Immature natural killer cell (primary cell): Measurements from ENCODE around the gene HTT. TPM values are rescaled to one million over a fixed set of nuclear protein-coding genes. Genes with fewer than 3 reads are reported as not detected.
A peak's percentile ranks its signal among the peaks of the same experiment; 100 is the strongest.

Experiments used
- DNase-seq, 3 donors: peaks; one replicate each; pipeline ENCODE4 v3.0.0; 2022; ENCODE audit warnings: mixed read lengths in 1 of 3
- H3K27ac Mint-ChIP-seq, 6 donors: one replicate each; pipeline ENCODE4 v1.8.0; 2020; ENCODE audit warnings: mixed read lengths in 6 of 6, mild to moderate bottlenecking in 5 of 6, inconsistent platforms in 4 of 6, moderate library complexity in 3 of 6
- H3K27me3 Mint-ChIP-seq, 3 donors: one replicate each; pipeline ENCODE4 v1.8.0; 2020 to 2021; ENCODE audit warnings: low read depth in 3 of 3, mild to moderate bottlenecking in 3 of 3, mixed read lengths in 3 of 3, moderate library complexity in 3 of 3, inconsistent platforms in 1 of 3
- H3K36me3 Mint-ChIP-seq, 3 donors: one replicate each; pipeline ENCODE4 v1.8.0; 2020; ENCODE audit warnings: mixed read lengths in 3 of 3, inconsistent platforms in 2 of 3, mild to moderate bottlenecking in 2 of 3
- H3K4me1 Mint-ChIP-seq, 2 donors: one replicate each; pipeline ENCODE4 v1.8.0; 2020; ENCODE audit warnings: inconsistent platforms in 2 of 2, mild to moderate bottlenecking in 2 of 2, mixed read lengths in 2 of 2, moderate library complexity in 1 of 2
- H3K4me3 Mint-ChIP-seq, 5 donors: one replicate each; pipeline ENCODE4 v1.8.0; 2020; ENCODE audit warnings: mild to moderate bottlenecking in 5 of 5, mixed read lengths in 5 of 5, inconsistent platforms in 3 of 5, moderate library complexity in 3 of 5
- H3K9me3 Mint-ChIP-seq, 6 donors: one replicate each; pipeline ENCODE4 v1.8.0; 2020; ENCODE audit warnings: mild to moderate bottlenecking in 6 of 6, mixed read lengths in 6 of 6, inconsistent platforms in 4 of 6, moderate library complexity in 3 of 6
- polyA plus RNA-seq, 3 donors: library from polyadenylated mRNA; unstranded; fragments of 300-500 nt; fragmentation: Illumina TruSeq; gene quantifications; one replicate each; pipeline ENCODE4 v1.2.3, GENCODE V29; 2021

Gene HTT
- polyA plus RNA-seq, 3 donors from 2014 or later: 5.3 to 16.9 (median 6.2) TPM

DNA sequence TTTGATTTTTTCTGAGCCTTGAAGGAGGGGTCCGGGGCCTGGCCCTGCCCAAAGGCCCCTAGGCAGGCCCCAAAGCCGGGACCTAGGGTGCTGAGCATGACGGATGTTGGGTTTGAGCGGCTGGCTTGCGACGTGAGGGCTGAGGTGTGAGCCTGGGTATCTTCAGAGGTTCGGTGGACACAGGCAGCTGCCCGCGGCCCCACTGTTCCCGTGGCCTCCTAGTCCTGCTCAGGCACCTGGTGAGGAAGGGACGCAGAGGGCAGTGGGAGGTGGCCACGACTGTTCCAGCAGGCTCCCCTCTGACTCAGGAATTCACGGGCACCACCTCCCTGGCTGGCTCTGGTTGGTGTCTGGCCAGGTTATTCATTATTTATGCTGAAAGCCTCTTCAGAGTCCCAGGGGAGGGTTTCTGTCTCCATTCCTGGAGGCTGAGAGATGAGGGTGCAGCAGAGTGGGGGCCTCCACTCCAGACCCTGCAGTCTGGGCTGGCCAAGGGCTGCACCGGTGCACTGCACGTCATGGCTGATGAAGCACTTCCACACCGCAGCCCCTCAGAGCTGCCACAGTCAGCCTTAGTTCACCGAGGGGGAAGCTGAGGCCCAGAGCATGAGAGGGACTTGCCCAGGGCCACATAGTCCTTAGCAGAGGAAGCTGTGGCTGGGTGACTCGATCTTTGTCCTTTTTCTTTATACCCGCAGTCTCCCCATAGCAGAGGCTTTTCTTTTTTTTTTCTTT is 176.6 kb downstream of the HTT start:
- H3K27me3 Mint-ChIP-seq: peaks cover 0 to 2% (median 2%) of the 10 kb centered on the region in 3 donors
- no peak for DNase-seq
- H3K9me3 Mint-ChIP-seq: no peaks in the 10 kb centered on the region
- peaks cover 0 to 2% (median 2%) of the 10 kb centered on the region in 3 donors for H3K36me3 Mint-ChIP-seq
- no peak overlapping the region for H3K4me3 Mint-ChIP-seq
- peaks cover 0 to 5% of the 10 kb centered on the region in 2 donors for H3K4me1 Mint-ChIP-seq
- no peak overlapping the region for H3K27ac Mint-ChIP-seq

DNA sequence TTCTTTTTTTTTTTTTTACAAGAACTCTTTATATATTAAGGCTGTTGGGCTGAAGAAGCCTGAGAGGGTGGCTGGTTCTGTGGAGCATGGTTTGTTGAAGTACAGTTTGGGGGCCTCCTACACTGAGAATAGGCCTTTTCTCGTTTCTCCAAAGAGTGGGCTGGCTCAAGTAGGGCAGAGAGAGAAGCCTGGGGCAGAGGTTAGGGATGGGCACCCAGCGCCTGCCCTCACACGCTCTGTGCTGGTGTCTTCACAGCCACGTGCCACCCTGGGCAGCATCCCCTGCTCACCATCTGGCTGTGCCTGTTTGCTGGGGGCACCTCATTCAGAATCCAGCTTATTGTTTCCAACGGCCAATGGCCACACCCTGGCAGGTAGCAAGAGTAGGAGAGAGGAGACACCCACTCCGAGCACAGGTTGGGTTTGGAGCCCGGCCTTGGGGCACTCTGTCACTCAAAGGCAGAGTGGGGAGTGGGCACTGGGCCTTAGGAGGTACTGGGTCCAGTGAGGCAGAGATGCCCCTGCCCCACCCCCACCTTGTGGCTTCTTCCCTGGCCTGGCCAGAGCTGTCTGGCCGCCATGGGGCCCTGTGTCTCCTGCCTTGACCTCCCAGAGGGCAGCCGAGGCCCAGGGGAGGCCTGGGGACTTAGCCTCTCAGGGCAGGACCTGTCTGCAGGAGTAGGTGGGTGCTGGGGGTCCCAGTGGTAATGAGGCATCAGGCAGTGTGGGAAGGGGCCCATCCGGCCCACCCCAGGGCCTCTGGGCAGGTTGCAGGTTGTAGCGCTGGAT is 177.4 kb downstream of the HTT start:
- H3K27ac Mint-ChIP-seq: no peak overlapping the region
- H3K9me3 Mint-ChIP-seq: no peaks in the 10 kb centered on the region
- H3K4me1 Mint-ChIP-seq: no peaks in the 10 kb centered on the region
- H3K36me3 Mint-ChIP-seq: peaks cover 0 to 7% (median 7%) of the 10 kb centered on the region in 3 donors
- no peak overlapping the region for H3K4me3 Mint-ChIP-seq
- peaks cover 0 to 3% (median 2%) of the 10 kb centered on the region in 3 donors for H3K27me3 Mint-ChIP-seq
- DNase-seq: no peak

DNA sequence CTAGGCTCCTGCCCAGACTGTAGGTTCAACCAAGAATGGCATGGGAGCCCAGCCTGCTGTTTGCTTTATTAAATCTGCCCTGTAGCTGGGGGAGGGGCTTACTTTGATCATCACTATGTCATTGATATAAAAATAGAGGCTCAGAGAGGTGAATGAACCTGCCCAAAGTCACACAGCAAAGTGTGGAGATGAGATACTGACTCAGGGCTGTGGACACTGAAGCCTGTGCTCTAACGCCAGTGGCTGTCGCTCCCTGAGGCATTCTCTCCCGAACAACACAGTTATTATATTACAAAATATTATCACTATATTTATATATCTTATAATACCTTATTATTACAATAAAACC is 178.0 kb downstream of the HTT start:
- no peak overlapping the region for H3K27ac Mint-ChIP-seq
- no peak for DNase-seq
- H3K36me3 Mint-ChIP-seq: peaks cover 0 to 7% (median 7%) of the 10 kb centered on the region in 3 donors
- peaks cover 0 to 3% (median 2%) of the 10 kb centered on the region in 3 donors for H3K27me3 Mint-ChIP-seq
- no peaks in the 10 kb centered on the region for H3K9me3 Mint-ChIP-seq
- no peaks in the 10 kb centered on the region for H3K4me1 Mint-ChIP-seq
- no peak overlapping the region for H3K4me3 Mint-ChIP-seq

DNA sequence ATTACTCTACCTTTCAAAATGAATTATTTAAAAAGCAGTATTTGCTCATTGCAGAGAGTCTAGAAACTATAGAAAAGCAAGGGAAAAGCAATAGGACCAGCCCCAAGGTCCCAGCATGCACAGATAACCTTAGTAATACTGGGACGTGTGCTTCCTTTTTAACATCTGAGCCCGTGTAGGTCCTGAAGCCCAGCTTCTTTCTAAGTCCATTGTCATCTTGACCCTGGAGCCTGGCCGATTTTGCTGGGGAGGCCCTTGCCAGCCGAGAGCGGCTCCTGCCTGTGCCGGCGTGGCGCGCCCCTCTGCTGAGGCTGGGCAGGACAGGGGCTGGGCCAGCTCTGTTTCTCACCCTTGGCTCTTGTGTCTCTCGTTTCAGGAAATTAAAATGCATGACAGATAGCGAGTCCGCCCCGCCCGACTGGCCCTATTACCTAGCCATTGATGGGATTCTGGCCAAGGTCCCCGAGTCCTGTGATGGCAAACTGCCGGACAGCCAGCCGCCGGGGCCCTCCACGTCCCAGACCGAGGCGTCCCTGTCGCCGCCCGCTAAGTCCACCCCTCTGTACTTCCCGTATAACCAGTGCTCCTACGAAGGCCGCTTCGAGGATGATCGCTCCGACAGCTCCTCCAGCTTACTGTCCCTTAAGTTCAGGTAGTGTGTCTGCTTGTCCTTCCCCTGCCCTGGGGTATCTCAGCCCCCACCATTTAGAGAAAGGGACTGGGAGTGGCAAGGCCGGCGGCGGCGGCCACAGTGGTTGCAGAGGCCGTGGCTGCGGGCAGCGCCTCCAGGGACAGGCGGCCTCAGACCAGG is 178.6 kb downstream of the HTT start:
- no peaks in the 10 kb centered on the region for H3K9me3 Mint-ChIP-seq
- H3K27ac Mint-ChIP-seq: no peak overlapping the region
- no peak for DNase-seq
- H3K36me3 Mint-ChIP-seq: peaks cover 0 to 7% (median 7%) of the 10 kb centered on the region in 3 donors
- peaks cover 0 to 3% (median 2%) of the 10 kb centered on the region in 3 donors for H3K27me3 Mint-ChIP-seq
- H3K4me3 Mint-ChIP-seq: no peak overlapping the region
- no peaks in the 10 kb centered on the region for H3K4me1 Mint-ChIP-seq

DNA sequence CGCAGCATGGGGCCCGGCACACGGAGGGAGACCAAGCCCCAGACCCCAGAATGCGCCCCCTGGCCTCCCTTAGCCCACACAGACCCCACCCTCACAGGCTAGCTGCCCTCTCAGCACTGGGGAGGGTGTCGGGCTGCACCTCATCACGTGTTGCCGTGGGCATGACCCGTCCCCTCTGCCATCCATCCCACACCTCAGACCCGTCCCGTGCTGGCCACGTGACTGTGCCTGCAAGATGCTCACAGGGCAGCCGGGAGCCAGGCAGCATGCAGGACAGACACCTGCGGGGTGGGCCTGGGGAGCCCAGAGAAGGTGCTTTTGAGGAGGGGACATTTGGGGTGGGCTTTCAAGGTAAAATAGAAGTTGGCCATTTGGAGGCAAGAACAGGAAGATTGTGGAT is 179.3 kb downstream of the HTT start:
- DNase-seq: no peak
- Mint-ChIP-seq H3K36me3 (peaks cover 0 to 11% (median 7%) of the 10 kb centered on the region in 3 donors), H3K4me1 (no peaks in the 10 kb centered on the region), H3K27me3 (peaks cover 0 to 4% (median 3%) of the 10 kb centered on the region in 3 donors), H3K9me3 (no peaks in the 10 kb centered on the region), H3K4me3 (no peak overlapping the region), H3K27ac (no peak overlapping the region)

DNA sequence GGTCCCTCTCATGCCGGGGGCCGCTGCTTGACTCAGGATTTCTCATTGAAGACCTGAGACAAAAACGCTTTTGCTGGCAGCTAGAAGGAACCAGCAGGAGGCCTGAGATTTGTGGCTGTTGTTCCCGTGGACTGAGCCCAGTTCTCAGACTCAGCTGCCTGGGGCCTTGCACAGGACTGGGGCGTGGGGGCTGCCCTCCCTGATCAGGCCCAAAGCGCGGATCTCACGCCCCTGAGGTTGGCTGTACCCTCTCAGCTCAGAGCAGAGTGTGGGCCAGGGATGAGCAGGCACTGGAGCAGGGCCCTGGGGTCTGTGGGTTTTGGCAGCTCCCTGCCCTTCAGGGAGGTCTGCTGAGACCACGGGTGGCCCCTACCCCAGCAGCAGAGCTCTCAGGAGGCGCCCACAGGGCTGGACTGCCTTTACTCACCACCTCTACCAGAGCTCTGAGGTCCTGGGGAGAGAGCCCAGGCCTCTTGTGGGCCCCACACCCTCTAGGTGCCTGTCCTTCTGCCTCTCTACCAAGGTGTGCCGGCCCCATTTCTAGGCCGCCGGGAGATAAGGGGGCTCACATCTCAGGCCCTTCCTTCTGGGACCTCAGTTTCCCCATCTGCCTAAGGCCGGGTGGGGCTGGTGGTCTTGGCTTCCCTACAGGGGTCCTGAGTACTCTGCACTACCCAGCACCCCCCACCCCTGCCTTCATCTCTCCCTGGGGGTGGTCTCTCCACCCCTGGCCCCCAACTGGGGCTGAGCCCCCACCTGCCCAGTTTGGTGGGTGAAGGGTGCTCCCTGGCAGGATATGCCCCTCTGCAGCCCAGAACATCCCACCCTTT is 180.0 kb downstream of the HTT start:
- Mint-ChIP-seq H3K9me3 (no peaks in the 10 kb centered on the region), H3K27me3 (peaks cover 0 to 4% (median 3%) of the 10 kb centered on the region in 3 donors), H3K4me3 (no peak overlapping the region), H3K36me3 (peaks cover 0 to 15% (median 7%) of the 10 kb centered on the region in 3 donors), H3K27ac (no peak overlapping the region), H3K4me1 (no peaks in the 10 kb centered on the region)
- no peak for DNase-seq

DNA sequence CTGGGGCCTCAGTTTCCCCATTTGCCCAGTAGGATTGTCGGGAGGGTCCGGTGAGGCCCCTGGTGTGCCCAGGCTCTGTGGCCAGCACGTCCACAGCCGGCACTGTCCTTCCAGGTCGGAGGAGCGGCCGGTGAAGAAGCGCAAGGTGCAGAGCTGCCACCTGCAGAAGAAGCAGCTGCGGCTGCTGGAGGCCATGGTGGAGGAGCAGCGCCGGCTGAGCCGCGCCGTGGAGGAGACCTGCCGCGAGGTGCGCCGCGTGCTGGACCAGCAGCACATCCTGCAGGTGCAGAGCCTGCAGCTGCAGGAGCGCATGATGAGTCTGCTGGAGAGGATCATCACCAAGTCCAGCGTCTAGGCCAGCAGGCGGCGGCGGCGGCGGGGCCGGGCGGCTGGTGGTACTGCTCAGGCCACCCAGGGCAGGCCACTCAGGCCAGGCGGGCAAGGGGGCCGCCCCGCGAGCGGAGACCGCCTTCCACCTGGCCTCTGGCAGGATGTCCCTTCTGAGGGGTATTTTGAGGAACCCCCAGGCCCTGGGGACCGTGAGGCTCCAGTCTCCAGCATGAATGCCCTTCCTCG is 181.2 kb downstream of the HTT start:
- Mint-ChIP-seq H3K36me3 (peaks cover 0 to 15% (median 7%) of the 10 kb centered on the region in 3 donors), H3K27ac (no peak overlapping the region), H3K4me3 (no peak overlapping the region), H3K9me3 (no peaks in the 10 kb centered on the region), H3K27me3 (peaks cover 0 to 4% (median 3%) of the 10 kb centered on the region in 3 donors), H3K4me1 (no peaks in the 10 kb centered on the region)
- no peak for DNase-seq

DNA sequence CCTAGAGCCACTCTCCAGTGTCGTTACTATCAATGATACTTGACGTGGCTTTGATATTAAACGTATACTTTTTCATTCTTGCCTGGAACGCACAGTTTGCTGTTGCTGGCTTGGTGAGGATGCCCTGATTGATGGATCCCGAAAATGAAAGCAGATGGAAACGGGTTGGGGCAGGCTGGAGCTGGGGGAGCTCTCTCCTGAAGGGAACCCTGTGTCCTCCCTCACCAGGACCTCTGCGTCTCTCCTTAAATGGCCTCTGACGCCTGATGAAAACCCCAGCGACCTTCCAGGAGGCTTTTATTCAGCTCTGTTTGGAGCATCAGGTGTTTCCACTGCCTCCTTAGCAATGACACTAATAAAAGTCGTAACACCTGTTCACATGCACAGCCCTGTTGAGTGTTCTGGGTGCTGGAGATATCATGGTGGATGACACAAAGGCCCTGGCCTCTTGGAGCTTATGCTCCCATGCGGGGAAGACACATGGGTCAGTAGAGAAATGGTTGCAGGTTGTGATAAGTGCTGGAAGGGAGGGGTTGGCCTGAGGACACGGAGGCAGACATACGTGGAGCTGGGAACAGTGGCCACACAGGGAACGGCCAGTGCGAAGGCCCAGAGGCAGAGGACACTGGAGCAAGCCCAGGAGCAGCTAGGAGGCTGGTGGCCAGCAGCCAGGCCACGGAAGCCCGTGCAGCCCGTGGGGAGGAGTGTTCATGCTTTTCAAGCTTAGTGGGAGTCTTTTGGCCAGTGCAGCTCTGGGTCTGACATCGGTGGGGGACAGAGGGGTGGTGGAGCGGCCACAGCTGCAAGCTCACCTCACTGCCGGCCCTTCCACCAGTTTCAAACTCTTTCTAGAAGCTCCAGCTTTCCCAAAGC is 182.0 kb downstream of the HTT start:
- no peak for DNase-seq
- H3K27me3 Mint-ChIP-seq: peaks cover 0 to 4% (median 3%) of the 10 kb centered on the region in 3 donors
- H3K36me3 Mint-ChIP-seq: peaks cover 0 to 15% (median 7%) of the 10 kb centered on the region in 3 donors
- no peaks in the 10 kb centered on the region for H3K4me1 Mint-ChIP-seq
- no peak overlapping the region for H3K4me3 Mint-ChIP-seq
- peak overlapping the region in 1 of 6 donors; percentile 11 for H3K27ac Mint-ChIP-seq
- no peaks in the 10 kb centered on the region for H3K9me3 Mint-ChIP-seq

DNA sequence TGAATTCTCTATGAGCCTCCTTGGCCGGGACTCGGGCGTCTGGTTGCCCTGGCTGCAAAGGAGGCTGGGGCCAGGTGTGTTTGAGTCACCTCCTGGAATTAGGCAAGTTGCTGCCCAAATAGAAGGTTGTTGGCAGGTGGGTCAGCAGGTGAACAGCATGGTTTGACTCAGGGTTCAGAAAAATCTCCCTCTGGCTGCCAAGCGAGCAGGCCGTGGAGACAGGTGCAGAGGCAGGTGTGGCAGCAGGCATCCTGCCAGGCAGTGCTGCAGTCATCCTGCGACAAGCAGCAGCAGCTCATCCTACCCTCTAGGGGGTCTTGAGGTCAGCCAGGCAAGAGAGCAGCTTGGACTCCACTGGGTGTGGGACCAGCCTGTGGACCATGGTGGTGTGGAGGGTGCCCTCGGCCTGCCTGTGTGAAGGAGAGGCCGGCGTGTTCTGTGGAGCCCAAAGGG is 182.6 kb downstream of the HTT start:
- Mint-ChIP-seq H3K4me1 (no peaks in the 10 kb centered on the region), H3K27me3 (peaks cover 0 to 3% (median 2%) of the 10 kb centered on the region in 3 donors), H3K4me3 (no peak overlapping the region), H3K27ac (no peak overlapping the region), H3K36me3 (peaks cover 0 to 15% (median 7%) of the 10 kb centered on the region in 3 donors), H3K9me3 (no peaks in the 10 kb centered on the region)
- no peak for DNase-seq

DNA sequence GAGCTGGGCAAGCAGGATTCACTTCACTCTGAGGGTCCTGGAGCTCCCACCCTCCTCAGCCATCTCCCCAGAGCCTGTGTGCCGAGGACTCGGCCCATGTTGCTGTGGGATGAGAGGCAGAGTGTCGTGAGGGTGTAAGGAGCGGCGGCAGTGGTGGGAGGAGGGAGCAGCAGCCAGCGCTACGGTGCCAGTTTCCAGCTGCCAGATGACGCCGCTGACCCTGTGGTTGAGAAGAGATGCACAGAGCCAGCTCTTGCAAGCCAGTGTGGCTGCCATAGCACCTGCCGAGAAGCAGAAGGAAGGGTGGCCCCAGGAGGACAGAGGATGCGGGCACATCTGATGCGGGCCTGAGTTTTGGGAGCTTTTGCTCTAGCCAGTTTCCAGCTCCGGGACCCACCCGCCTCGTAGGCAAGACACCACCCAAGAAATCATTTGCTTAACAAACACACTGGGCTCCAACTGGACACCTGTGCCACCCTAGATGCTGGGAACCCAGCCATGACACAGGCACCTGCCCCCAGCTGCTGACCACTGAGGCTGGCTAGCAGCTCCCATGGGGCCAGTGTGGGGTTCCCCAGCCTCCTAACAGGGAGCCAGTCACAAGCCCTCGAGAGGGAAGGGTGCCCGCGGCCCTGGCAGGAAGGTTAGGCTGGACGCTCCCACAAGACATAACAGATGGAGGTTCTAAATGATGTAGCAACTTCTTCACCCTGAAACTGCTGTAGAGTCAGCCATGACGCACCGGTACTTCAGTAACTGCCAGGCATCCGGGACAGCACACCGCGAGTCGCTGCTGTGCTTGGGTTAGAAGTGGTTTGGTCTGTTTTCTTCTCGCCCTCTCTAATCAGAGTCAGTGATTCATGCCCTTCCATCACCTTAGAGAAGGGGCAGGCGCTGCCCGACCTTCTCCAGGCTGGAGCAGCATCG is 183.3 kb downstream of the HTT start:
- Mint-ChIP-seq H3K9me3 (no peaks in the 10 kb centered on the region), H3K27ac (no peak overlapping the region), H3K4me3 (no peak overlapping the region), H3K4me1 (no peaks in the 10 kb centered on the region), H3K27me3 (peaks cover 0 to 3% (median 2%) of the 10 kb centered on the region in 3 donors), H3K36me3 (peaks cover 0 to 15% (median 7%) of the 10 kb centered on the region in 3 donors)
- DNase-seq: no peak
